Brain microvascular endothelial cell (primary cell): ENCODE data around the gene SETD1B.
A peak's percentile ranks its signal among the peaks of the same experiment; 100 is the strongest.

Source experiments
- DNase-seq: peaks from one replicate; pipeline ENCODE4 v3.0.0-alpha.2; 2020
- H3K27ac ChIP-seq: fragments of 250-450 bp; sonication (Bioruptor Pico); 2 replicates; pipeline ENCODE4 v1.5.1; 2020; ENCODE audit warnings: mild to moderate bottlenecking, moderate library complexity
- H3K27me3 ChIP-seq: fragments of 250-450 bp; sonication (Bioruptor Pico); replicated peaks from 2 replicates; pipeline ENCODE4 v1.5.1; 2020; ENCODE audit warnings: mild to moderate bottlenecking
- H3K36me3 ChIP-seq: fragments of 250-450 bp; sonication (Bioruptor Pico); replicated peaks from 2 replicates; pipeline ENCODE4 v1.5.1; 2020; ENCODE audit warnings: mild to moderate bottlenecking
- H3K4me3 ChIP-seq: 2 replicates; pipeline ENCODE4 v1.5.1; 2011; ENCODE audit warnings: low read depth, mild to moderate bottlenecking, control low read depth, low read length, moderate library complexity
- CTCF ChIP-seq: IDR thresholded peaks from 2 replicates; pipeline ENCODE4 v1.5.1; 2011; ENCODE audit warnings: low read depth, mild to moderate bottlenecking, moderate library complexity, low read length, control low read depth, inconsistent platforms; ENCODE audit errors: missing control alignments
- in situ Hi-C: cut with HindIII; loops from 2 replicates; pipeline ENCODE4 v1.10.0; 2017; ENCODE audit warnings: low sequenced_read_pairs, low pct_ligation_motif_present

Gene SETD1B

GRCh38 chr12:121770388-121770787, 33.4 kb upstream of the SETD1B start:
- Histone ChIP-seq H3K27ac (no peak overlapping the region), H3K4me3 (no peak overlapping the region), H3K36me3 (no peaks in the 10 kb centered on the region), H3K27me3 (no peaks in the 10 kb centered on the region)
- in situ Hi-C loops: no loop called here
- TF ChIP-seq CTCF: no peak
- no peak for DNase-seq

GRCh38 chr12:121770813-121771625, 32.8 kb upstream of the SETD1B start:
- in situ Hi-C loops: no loop called here

GRCh38 chr12:121773011-121773777, 30.6 kb upstream of the SETD1B start:
- H3K4me3 ChIP-seq: no peak overlapping the region
- no peak for DNase-seq
- no peak overlapping the region for H3K27ac ChIP-seq
- peak; percentile 91 for TF ChIP-seq CTCF
- in situ Hi-C loops: no loop called here
- H3K27me3 ChIP-seq: no peaks in the 10 kb centered on the region
- no peaks in the 10 kb centered on the region for H3K36me3 ChIP-seq

More at GRCh38 chr12:121770813-121771625, 32.8 kb upstream of the SETD1B start:
- Histone ChIP-seq H3K4me3 (no peak overlapping the region), H3K27me3 (no peaks in the 10 kb centered on the region), H3K36me3 (no peaks in the 10 kb centered on the region), H3K27ac (no peak overlapping the region)
- DNase-seq: no peak
- no peak for TF ChIP-seq CTCF

GRCh38 chr12:121774968-121775474, 28.8 kb upstream of the SETD1B start:
- no peaks in the 10 kb centered on the region for H3K36me3 ChIP-seq
- H3K27me3 ChIP-seq: no peaks in the 10 kb centered on the region
- H3K4me3 ChIP-seq: no peak overlapping the region
- H3K27ac ChIP-seq: no peak overlapping the region
- in situ Hi-C loops: no loop called here
- DNase-seq: no peak
- no peak for TF ChIP-seq CTCF

- DNase-seq: no peak
- Histone ChIP-seq H3K27me3 (no peaks in the 10 kb centered on the region), H3K36me3 (peaks cover 2% of the 10 kb centered on the region), H3K27ac (no peak overlapping the region), H3K4me3 (no peak overlapping the region)
- no peak for TF ChIP-seq CTCF
- in situ Hi-C loops: no loop called here
Measured at GRCh38 chr12:121775501-121775900, 28.3 kb upstream of the SETD1B start.
